Neural progenitor cell (in vitro differentiated cells): Measurements from ENCODE around the gene ZNF446. TPM values are rescaled to one million over a fixed set of nuclear protein-coding genes. Genes with fewer than 3 reads are reported as not detected.
"Not testable (repeated sequence)": the region's sequence is repeated elsewhere in the genome, so short reads cannot be mapped to it uniquely, and the experiment has no call there.

Source experiments
- DNase-seq: peaks from one replicate; pipeline ENCODE4 v3.0.0-alpha.2; 2016; ENCODE audit warnings: low spot score
- H2AFZ ChIP-seq: fragments of 200-600 bp; sonication (generic); replicated peaks from 2 replicates; pipeline ENCODE4 v1.6.1; 2016; ENCODE audit warnings: antibody characterized with exemption
- H3F3A ChIP-seq: fragments of 200-600 bp; sonication (generic); 2 replicates; pipeline ENCODE4 v1.6.1; 2016; ENCODE audit warnings: antibody characterized with exemption, low read depth
- H3K27ac ChIP-seq: fragments of 200-600 bp; sonication (generic); 2 replicates; pipeline ENCODE4 v1.5.1; 2016; ENCODE audit warnings: mild to moderate bottlenecking
- H3K27me3 ChIP-seq: fragments of 200-600 bp; sonication (generic); 2 replicates; pipeline ENCODE4 v1.6.1; 2016; ENCODE audit warnings: mild to moderate bottlenecking, moderate library complexity
- H3K36me3 ChIP-seq: fragments of 200-600 bp; sonication (generic); 2 replicates; pipeline ENCODE4 v1.5.1; 2016
- H3K4me1 ChIP-seq: fragments of 200-600 bp; sonication (generic); 2 replicates; pipeline ENCODE4 v1.6.1; 2016; ENCODE audit warnings: mixed run types
- H3K4me2 ChIP-seq: fragments of 200-600 bp; sonication (generic); 2 replicates; pipeline ENCODE4 v1.6.1; 2016
- H3K4me3 ChIP-seq: fragments of 200-600 bp; sonication (generic); 2 replicates; pipeline ENCODE4 v1.5.1; 2016
- H3K79me2 ChIP-seq: fragments of 200-600 bp; sonication (generic); 2 replicates; pipeline ENCODE4 v1.6.1; 2016; ENCODE audit warnings: low read depth
- H3K9ac ChIP-seq: fragments of 200-600 bp; sonication (generic); 2 replicates; pipeline ENCODE4 v1.6.1; 2016
- H3K9me3 ChIP-seq: fragments of 200-600 bp; sonication (generic); 2 replicates; pipeline ENCODE4 v1.5.1; 2016; ENCODE audit warnings: low read depth
- H4K20me1 ChIP-seq: fragments of 200-600 bp; sonication (generic); 2 replicates; pipeline ENCODE4 v1.6.1; 2016; ENCODE audit warnings: low read depth
- H3K27ac Mint-ChIP-seq: 3 replicates; pipeline ENCODE4 v1.8.0; 2021; ENCODE audit warnings: mixed read lengths
- H3K27me3 Mint-ChIP-seq: 2 replicates; pipeline ENCODE4 v1.8.0; 2022; ENCODE audit warnings: low read depth, mild to moderate bottlenecking, inconsistent platforms, moderate library complexity, mixed read lengths; ENCODE audit not compliant: insufficient read depth
- H3K36me3 Mint-ChIP-seq: 3 replicates; pipeline ENCODE4 v1.8.0; 2021; ENCODE audit warnings: mixed read lengths
- H3K4me1 Mint-ChIP-seq: 3 replicates; pipeline ENCODE4 v1.8.0; 2021; ENCODE audit warnings: mixed read lengths
- H3K4me3 Mint-ChIP-seq: 3 replicates; pipeline ENCODE4 v1.8.0; 2021; ENCODE audit warnings: mild to moderate bottlenecking, moderate library complexity, mixed read lengths
- H3K9me3 Mint-ChIP-seq: 3 replicates; pipeline ENCODE4 v1.8.0; 2020; ENCODE audit warnings: mixed read lengths
- CTCF ChIP-seq: fragments of 200-600 bp; sonication (generic); IDR thresholded peaks from 2 replicates; pipeline ENCODE4 v1.5.1; 2017; ENCODE audit warnings: antibody characterized with exemption, mild to moderate bottlenecking
- EZH2 ChIP-seq: fragments of 200-600 bp; sonication (generic); IDR thresholded peaks from 2 replicates; pipeline ENCODE4 v1.6.1; 2017; ENCODE audit warnings: antibody characterized with exemption, mild to moderate bottlenecking, moderate library complexity
- EZH2phosphoT487 ChIP-seq: fragments of 200-600 bp; sonication (generic); IDR thresholded peaks from 2 replicates; pipeline ENCODE4 v1.6.1; 2017; ENCODE audit warnings: antibody characterized with exemption
- total RNA-seq: library from RNA; depleted of rRNA; stranded (reverse); fragments of >200 nt; gene quantifications from 2 replicates; pipeline ENCODE4 v1.2.3, GENCODE V29; 2015; ENCODE audit warnings: low replicate concordance

ZNF446 gene
- total RNA-seq, 1 donor from 2014 or later: 4.4 TPM

- Mint-ChIP-seq H3K27ac (peak overlapping the region; percentile 1), H3K36me3 (no peaks in the 10 kb centered on the region), H3K4me3 (peak overlapping the region; percentile 84), H3K27me3 (peaks cover 7% of the 10 kb centered on the region), H3K9me3 (peaks cover 6% of the 10 kb centered on the region), H3K4me1 (peaks cover 11% of the 10 kb centered on the region)
- peak; percentile 100 for DNase-seq
- Histone ChIP-seq H3K4me2 (peak overlapping the region; percentile 98), H3K36me3 (no peaks in the 10 kb centered on the region), H4K20me1 (no peaks in the 10 kb centered on the region), H2AFZ (peak overlapping the region; percentile 88), H3F3A (peaks cover 6% of the 10 kb centered on the region), H3K9ac (peak overlapping the region; percentile 65), H3K27ac (peak overlapping the region; percentile 60), H3K4me3 (peak overlapping the region; percentile 68), H3K27me3 (no peaks in the 10 kb centered on the region), H3K79me2 (peaks cover 6% of the 10 kb centered on the region), H3K4me1 (peaks cover 4% of the 10 kb centered on the region), H3K9me3 (no peaks in the 10 kb centered on the region)
- TF ChIP-seq EZH2: peak; percentile 13
- no peak for TF ChIP-seq EZH2phosphoT487
- peak; percentile 50 for TF ChIP-seq CTCF
Measured at GRCh38 chr19:58499021-58499927, 23.1 kb downstream of the ZNF446 start.

GRCh38 chr19:58500242-58500641 is 24.1 kb downstream of the ZNF446 start:
- peak overlapping the region; percentile 87 for H3K4me2 ChIP-seq
- H2AFZ ChIP-seq: no peak overlapping the region

GRCh38 chr19:58507602-58508223 is 31.6 kb downstream of the ZNF446 start:
- not testable (repeated sequence) for H3K4me3 Mint-ChIP-seq

More at GRCh38 chr19:58500242-58500641, 24.1 kb downstream of the ZNF446 start:
- Mint-ChIP-seq H3K36me3 (no peaks in the 10 kb centered on the region), H3K4me3 (peak overlapping the region; percentile 84), H3K27ac (no peak overlapping the region), H3K27me3 (peaks cover 7% of the 10 kb centered on the region), H3K4me1 (peaks cover 11% of the 10 kb centered on the region), H3K9me3 (peaks cover 6% of the 10 kb centered on the region)
- Histone ChIP-seq H3K36me3 (no peaks in the 10 kb centered on the region), H3K79me2 (peaks cover 6% of the 10 kb centered on the region), H3K27ac (no peak overlapping the region), H3K4me1 (peaks cover 4% of the 10 kb centered on the region), H4K20me1 (no peaks in the 10 kb centered on the region), H3F3A (peaks cover 6% of the 10 kb centered on the region), H3K27me3 (no peaks in the 10 kb centered on the region), H3K9ac (no peak overlapping the region), H3K9me3 (no peaks in the 10 kb centered on the region), H3K4me3 (peak overlapping the region; percentile 68)
- TF ChIP-seq EZH2phosphoT487: no peak
- TF ChIP-seq EZH2: no peak
- TF ChIP-seq CTCF: no peak
- DNase-seq: no peak

More at GRCh38 chr19:58507602-58508223, 31.6 kb downstream of the ZNF446 start:
- not testable (repeated sequence) for H3K4me2 ChIP-seq, H3K36me3 ChIP-seq, H3K4me1 Mint-ChIP-seq, H3K27ac ChIP-seq, H3K36me3 Mint-ChIP-seq, H3K79me2 ChIP-seq, H2AFZ ChIP-seq, H3K4me3 ChIP-seq, H4K20me1 ChIP-seq, H3K9ac ChIP-seq, H3K27me3 ChIP-seq, H3F3A ChIP-seq, H3K9me3 ChIP-seq, H3K27me3 Mint-ChIP-seq, H3K9me3 Mint-ChIP-seq, H3K4me1 ChIP-seq, DNase-seq, H3K27ac Mint-ChIP-seq
